Stimulated activated CD8-positive, alpha-beta memory T cell treated with anti-CD3 and anti-CD28 coated beads, Interleukin-15, amount 100 ng/mL, for 48 hours (primary cell): ENCODE results near the gene MYCN.

Experiments
- DNase-seq, 2 donors: peaks; one replicate each; pipeline ENCODE4 v3.0.0-alpha.2; 2020; ENCODE audit warnings: low read depth in 2 of 2

The MYCN gene

GRCh38 chr2:15976354-15976753, 36.0 kb downstream of the MYCN start:
- no peak for DNase-seq

DNA sequence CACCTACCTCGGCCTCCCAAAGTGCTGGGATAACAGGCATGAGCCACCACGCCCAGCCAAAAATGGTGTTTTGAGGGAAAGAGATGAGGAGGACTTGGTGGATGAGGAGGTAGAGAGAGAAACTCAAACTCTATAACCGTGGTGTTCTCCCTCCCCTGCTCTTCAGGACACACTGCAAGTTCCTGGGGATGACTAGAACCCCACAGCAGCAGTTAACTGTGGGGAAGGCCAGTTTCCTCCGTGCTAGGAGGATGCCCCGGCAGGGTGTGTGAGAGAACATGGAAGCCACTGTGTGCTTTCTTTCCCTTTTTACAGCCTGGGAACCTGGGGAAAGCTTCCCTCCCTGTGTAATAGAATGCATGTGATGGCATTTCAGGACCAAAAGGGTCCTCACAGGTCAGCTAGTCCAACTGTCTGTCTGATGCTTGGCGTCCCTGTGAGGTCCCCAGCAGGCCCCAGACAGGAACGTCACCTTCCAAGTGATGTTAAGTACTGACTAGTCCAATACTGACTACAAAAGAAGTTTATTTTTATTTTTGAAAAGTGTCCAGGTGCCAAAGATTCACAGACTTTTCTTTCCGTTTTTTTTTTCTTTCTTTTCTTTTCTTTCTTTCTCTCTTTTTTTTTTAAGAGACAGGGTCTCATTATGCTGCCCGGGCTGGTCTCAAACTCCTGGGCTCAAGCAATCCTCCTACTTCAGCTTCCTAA, 38.9 kb downstream of the MYCN start:
- no peak for DNase-seq

- DNase-seq = no peak
These were observed 39.6 kb downstream of the MYCN start for GRCh38 chr2:15979759-15980604.

DNA sequence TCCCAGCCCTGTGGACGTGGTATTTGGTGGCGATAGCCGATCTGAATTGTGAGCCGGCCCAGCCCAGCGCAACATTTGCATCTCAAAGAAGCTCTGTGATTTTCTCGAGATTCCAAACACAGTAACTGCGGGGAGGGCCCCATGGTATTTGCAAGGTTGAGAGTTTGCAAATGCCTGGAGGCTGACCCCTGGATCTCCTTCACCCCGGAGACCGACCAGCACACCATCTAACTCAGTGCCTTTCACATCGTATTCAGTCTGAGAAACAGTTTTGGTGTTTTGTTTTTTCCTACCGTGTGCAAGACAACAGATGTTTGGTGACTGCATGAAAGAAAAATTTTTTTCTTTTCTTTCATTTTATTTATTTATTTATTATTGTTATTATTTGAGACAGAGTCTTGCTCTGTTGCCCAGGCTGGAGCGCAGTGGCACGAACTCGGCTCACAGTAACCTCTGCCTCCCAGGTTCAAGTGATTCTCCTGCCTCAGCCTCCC, 40.3 kb downstream of the MYCN start:
- no peak for DNase-seq

GRCh38 chr2:15981646-15982045, 41.3 kb downstream of the MYCN start:
- DNase-seq = no peak

- no peak for DNase-seq
These were observed 42.1 kb downstream of the MYCN start for GRCh38 chr2:15982285-15983044.

DNA sequence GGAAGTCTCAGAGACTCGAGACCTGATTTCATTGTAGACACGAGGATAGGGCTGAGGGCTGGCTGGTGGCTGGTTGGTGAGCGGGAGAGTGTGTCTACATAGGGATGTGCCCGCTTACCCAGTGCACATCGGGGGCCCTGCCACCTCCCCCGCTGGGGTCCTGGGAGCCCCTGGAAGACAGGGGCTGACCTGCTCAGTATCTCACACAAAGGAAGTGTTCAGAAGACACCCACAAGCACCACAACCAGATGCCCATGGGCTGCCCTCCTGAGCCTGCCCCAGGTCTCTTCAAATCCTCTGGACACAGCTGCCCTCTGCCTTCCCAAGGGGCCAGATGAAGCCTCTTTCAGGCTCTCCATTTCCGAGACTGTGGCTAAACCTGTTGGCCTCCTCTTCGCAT, 43.1 kb downstream of the MYCN start:
- no peak for DNase-seq

GRCh38 chr2:15984368-15985255, 44.3 kb downstream of the MYCN start:
- no peak for DNase-seq

GRCh38 chr2:15985531-15985930, 45.2 kb downstream of the MYCN start:
- no peak for DNase-seq

GRCh38 chr2:15986068-15986560, 45.8 kb downstream of the MYCN start:
- DNase-seq = no peak

- no peak for DNase-seq
These were observed 46.3 kb downstream of the MYCN start for GRCh38 chr2:15986644-15987043.

- no peak for DNase-seq
These were observed 48.4 kb downstream of the MYCN start for GRCh38 chr2:15988733-15989132.

DNA sequence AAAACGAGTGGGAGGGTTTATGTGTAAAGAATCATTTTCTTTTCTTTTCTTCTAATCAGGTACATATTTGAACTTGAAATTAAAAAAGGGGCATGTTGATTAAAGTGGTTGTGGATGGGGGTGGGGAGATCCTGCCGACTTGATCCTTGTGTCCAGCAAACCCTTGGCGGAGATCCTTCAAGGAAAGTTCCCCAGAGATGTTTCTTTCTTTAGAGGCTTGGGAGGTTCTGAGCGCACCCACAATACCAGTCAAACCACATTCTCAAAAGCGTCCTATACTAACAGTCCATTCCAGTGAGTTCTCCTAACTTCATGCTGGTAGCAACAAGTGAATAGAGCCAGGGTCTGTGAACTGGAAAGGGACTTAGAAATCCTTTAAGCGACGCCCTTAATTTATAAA, 49.2 kb downstream of the MYCN start:
- DNase-seq = no peak

GRCh38 chr2:15990151-15991101, 50.1 kb downstream of the MYCN start:
- DNase-seq = no peak

GRCh38 chr2:15991231-15991630, 50.9 kb downstream of the MYCN start:
- DNase-seq = no peak

- no peak for DNase-seq
These were observed 52.3 kb downstream of the MYCN start for GRCh38 chr2:15992457-15993231.

DNA sequence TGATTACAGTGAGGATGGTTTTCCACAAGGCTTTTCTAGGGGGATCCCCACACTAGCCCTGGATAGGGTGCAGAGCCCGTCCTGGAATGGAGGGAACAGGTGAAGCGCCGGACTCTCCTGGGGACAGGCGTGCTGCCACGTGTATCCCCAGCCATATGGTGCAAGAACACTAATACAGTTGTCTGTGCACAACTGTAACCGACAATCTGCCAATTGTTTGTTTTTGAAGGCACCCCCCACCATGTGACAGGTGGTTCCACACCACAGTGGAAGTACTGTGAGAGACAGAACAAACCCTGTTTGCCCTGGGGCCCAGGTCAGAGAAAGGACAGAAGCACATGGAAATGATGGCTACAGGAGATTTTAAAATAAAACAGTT, 52.9 kb downstream of the MYCN start:
- DNase-seq = no peak

GRCh38 chr2:15993666-15994065, 53.3 kb downstream of the MYCN start:
- no peak for DNase-seq

- no peak for DNase-seq
These were observed 55.3 kb downstream of the MYCN start for GRCh38 chr2:15995603-15996002.
